Mesenchymal stem cell (in vitro differentiated cells and primary cell): Measurements from ENCODE around the gene CCDC61.
A peak's percentile ranks its signal among the peaks of the same experiment; 100 is the strongest.

Source experiments
- small RNA-seq: library from polyadenylated mRNA; stranded (forward); fragments of <200 nt; extraction: miRNeasy Mini kit (QIAGEN cat#:217004); gene quantifications from one replicate; pipeline ENCODE3, GENCODE V24; 2013; ENCODE audit warnings: low read depth

The CCDC61 gene

Small RNAs within 50 kb of the gene (small RNA-seq; reads per million reads assigned to genes)
- gene MIR769, result 4,487 reads per million, percentile 99 among the genes with 10 or more reads in this experiment
